Right renal cortex interstitium (tissue), 3 donors: ENCODE data around the gene RAPGEF4. TPM values are rescaled to one million over a fixed set of nuclear protein-coding genes. Genes with fewer than 3 reads are reported as not detected.

Experiments used
- DNase-seq, 3 donors: peaks; one replicate each; pipeline ENCODE4 v3.0.0-alpha.2; 2013; ENCODE audit warnings: low read depth in 3 of 3, low spot score in 2 of 3
- polyA plus RNA-seq, 3 donors: library from polyadenylated mRNA; unstranded; fragments of 120-200 nt; gene quantifications; one replicate each; pipeline ENCODE4 v1.2.1, GENCODE V29; 2013; ENCODE audit not compliant: insufficient read length in 3 of 3

RAPGEF4 gene
- polyA plus RNA-seq, result 10 to 100 TPM; 11.0 to 11.2 (median 11.2) TPM

DNA sequence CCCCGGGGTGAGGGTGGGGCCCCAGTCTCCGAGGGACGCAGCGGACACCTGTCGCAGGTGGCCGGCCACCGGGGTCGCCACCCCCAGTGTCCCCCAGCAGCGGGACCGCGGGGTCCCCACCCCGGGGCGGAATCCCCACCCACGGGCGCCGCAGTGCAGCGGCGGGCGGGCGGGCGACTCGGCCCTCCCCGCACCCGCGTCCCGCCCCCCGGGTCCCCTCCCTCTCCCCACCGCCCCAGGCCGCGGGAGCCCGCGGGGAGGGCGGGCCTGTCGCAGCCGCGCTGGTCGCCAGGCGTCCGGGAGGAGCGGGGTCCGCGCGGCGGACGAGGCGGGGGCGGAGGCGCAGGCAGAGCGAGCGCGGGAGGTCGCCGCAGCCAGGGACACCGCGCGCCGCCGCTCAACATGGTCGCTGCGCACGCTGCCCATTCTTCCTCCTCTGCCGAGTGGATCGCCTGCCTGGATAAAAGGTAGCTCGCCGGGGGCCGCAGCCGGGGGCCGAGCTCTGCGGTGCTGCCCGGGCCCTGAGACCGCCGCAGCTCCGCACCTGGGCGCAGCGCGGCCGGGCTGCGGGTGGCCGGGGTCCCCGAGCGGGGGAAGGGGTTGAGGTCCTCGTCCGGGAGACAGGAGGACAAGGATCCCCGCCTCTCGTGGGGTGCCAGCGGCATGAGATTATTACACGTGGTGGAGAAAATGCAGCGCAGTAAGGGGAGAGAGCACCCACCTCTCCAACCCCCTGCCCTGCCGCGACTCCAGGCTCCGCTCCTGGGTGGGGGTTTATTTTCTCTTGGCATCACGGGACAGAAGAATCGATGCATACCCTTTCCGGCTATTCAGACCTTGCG is at the start of gene RAPGEF4:
TSS of gene RAPGEF4 (plus strand) at position 264 of the 842 bp plus-strand sequence. CDS start at position 403, 139 bp downstream.
- no peak for DNase-seq

DNA sequence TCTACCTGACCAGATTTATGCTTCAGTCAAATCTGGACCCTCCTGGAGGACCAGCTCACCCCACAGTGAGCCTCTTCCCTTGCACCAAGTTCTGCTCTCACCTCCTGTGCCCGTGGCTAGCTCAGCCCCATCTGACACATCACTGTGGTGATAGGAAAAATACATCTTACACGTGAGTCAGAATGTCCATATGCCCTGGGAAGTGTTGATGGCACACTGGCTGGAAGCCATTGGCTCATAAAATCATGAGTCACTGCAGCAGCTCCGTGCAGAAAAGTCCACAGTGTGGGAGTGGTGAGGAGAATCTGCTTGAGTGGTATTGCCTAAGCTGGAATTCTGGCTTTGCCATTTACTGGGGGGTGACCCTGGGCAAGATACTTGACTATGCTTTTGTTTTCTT is 42.6 kb upstream of the RAPGEF4 start:
- DNase-seq, result no peak

DNA sequence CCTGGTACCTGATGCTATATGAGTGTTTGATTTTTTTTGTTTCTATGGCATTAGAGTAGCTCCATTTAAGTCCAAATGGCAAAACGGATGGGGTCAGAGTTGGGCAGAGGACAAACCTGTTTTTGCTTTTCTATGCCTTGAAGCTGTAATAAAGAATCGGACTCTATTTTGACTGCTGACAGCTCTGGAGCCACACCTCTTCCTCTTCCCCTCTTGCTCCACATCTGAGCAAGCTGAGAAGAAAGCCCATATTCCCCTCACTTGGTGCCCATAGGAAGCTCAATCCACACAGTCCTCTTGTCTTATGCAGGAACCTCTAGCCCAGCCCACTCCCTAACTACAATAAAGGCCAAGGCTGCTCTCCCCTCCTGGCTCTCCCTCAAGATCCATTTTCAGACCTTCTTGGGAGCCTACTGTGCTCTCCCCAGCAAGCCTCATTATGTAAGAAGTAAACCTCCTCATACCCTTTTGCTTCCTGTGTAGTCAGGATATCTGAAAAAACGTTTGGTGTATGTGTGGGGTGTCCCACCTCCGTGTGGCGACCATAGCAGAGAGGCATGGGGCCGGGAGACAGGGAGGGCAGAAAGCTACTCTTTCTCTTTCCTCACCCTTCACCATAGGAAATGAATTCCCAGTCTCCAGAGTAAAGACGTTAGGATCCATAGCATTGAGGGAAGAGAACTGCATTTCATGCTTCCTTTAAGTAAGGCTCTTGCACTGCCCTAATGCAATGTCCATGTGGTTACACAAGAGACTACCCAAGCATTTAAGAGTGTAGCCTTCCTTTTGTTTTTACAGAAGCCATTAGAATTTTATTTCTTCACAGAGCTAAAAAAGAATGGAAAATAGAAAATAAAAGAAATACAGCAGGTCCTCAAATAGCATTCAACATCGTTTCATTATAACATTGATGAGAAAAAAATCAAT is 41.9 kb upstream of the RAPGEF4 start:
- no peak for DNase-seq

DNA sequence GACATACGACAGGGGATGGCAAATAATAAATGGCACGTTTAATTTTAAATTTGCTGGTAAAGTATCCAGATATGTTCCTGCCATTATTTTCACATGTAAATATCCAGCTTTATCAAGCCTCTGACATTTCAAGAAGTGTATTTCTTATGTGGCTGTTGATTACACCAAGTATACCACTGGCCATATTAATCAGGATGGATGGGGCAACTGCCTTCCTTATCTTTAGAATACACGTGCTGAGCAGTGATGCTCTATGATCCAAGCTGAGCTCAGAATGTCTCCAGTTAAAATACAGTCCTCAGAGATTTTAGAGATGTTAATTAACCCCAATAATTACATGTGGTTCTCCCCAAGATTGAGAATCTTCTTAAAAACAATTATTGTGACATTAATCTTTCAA is 38.3 kb upstream of the RAPGEF4 start:
- no peak for DNase-seq

DNA sequence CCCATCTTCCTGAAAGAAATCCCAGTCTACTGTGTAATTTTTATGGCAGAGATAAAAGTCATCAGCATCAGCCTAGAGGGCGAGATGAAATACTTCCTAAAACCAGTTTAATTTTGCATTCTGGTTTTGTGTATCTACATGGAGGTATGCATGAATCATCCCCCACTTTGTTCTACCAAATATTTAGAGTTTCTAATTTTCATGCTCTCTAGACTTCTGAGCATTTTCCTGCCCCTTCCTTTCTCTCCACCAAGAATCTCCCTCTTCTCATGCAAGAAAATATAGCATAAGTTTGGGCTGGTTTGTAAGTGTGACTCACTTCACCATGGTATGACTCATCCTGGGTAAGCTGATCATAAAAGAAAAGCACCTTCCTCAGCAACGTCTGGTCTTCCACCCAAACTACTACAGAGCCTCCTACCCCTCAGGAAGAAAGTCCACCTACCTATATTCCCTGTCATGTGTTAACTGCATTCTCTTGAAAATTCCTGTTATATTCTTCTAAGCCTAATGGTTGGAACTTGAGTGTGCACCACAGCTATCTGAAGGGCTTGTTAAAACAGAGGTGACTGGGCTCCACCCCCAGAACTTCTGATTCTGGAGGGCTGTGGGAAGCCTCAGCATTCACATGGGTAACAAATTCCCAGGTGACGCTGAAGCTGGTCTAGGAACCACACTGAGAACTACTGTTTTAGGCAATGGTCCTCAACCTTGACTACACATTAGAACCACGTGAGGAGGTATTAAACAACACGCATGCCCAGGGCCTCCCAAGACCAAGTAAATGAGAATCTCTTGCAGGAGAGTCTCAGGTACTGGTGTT is 37.4 kb upstream of the RAPGEF4 start:
- DNase-seq, result no peak

DNA sequence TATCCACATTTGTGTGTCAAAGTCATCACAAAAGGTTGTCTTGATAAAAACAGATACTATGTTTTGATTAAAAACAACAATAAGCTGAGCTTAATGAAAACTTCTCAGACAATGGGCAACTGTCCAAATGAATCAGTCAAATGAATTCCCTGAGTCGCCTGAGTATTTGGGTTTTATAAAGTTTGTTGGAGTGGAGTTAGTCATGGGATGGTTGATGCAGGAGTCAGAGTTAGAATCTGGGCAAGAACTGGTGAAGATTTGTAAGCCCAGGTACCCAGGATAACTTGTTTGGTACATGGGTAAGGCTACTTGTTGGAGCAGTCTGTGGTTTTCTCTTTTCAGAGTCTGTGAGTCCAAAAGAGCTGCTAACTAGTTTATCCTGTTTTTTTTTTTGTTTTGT is 34.4 kb upstream of the RAPGEF4 start:
- DNase-seq, result no peak

DNA sequence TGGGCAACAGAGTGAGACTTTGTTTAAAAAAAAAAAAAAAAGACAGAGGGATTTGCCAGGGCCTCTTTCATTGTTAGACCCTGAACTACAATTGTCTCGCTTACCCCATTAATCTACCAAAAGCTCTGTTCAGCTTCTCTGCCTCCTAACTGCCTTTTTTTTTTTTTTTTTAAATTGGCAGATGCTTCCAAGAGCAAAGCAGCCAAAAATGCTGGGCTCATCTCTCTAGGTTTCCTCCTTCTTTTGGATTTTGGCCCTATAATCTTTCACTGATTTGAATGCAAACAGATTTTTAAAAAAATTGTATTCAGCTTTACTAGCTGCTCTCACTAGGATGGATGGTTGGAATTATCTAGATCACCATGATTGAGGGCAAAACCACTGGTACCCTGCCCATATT is 33.2 kb upstream of the RAPGEF4 start:
- no peak for DNase-seq

DNA sequence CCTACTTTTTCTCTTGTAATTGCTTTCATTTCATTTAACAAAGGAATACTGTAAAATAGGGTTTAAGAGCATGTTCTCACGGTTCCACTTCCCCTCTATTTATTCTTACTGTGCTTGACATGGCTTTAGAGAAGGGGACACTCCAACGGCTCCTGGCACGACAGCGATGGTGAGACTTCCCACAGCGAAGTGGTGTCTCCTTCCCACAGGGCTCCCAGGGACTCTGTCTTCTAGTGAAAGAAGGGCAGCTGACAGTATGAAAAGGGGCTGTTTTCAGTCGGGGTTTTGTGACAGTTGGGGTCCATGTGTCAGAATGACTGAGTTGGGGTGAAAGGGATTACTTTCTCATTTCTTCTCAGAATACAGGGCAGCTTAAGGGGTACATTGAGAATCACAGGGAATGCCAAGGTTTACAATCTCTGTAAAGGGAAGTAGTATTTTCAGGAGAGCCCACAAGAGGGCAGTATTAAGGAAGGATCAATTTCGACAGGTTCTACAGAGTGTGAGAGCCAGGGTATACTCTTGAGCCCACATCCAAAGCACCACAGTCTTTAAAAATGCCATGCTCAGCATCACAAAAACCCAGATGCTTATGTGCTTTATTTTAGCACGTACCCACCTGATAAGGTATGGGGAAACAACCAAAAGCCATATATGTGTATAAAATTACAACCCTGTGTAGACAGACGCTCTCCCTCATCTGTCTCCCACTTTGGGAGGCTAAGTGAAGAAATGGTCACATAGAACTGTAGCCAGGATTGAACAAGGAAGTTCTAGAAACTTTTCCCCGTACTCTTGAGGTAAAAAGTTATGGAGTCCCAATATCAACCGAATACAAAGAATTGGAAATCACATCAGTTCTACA is 31.3 kb upstream of the RAPGEF4 start:
- DNase-seq, result no peak

DNA sequence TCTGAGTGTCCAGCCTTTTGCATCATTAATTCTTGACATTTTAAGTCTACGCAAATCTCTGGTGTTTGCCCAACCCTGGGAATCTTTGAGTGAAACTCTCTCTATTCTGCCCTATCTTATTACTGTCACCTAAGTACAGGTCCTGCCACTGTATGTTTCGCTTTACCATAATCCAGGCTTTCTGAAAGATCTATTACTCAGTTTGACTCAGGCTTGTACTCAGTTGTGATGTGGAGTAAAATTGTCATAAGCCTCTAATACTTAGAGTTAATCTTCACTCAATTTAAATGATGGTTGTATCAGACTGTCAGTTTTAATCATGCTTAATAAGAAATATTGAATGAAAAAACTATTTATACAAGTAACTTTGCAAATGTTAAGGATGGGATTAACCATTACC is 30.3 kb upstream of the RAPGEF4 start:
- no peak for DNase-seq

DNA sequence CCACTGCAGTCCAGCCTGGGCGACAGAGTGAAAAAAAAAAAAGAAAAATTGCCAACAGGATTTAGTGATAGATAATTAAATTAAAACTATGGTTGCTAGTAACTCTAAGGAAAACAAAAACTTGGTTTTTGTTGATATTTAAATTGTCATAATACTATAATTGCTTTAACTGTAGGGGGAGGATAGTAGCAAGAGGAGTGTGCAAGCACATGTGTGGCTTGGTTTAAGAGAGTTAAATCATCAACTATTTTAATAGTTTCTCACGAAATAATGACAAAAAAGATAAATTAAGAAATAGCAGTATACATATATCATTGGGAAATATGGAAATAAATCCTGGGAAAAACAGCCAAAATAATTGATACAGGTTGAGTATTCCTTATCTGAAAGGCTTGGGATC is 27.4 kb upstream of the RAPGEF4 start:
- DNase-seq, result no peak

DNA sequence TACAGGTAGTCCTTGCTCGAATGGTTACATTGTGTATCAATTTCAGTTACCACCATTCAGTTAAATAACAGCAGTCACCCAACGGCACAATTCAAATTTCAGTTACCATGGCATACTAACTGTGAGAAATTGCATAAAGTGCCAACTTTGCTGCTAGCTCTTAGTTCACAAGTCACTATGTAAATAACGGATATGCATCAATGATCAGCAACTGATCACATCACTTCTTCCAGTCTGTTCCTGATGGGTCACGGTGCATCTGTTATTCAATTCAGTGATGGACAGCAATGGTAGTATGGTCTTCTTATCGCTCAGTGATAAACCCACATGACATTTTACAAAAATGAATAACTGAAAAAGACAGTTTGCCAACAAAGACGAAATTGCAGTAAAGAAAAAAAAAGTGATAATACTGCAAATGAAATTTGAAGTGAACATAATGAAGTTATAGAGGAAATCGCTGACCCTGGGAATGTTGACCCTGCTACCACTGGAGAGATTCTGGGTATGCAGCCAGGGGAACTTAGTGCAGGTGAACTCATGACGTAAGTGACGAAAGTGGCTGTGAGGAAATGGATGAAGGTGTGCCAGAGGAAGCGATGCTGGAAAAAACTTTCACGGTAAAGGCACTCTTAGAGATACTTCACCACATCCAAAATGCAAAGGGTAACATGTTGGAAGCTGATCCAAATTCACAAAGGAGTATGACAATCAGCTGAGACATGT is 25.9 kb upstream of the RAPGEF4 start:
- no peak for DNase-seq

DNA sequence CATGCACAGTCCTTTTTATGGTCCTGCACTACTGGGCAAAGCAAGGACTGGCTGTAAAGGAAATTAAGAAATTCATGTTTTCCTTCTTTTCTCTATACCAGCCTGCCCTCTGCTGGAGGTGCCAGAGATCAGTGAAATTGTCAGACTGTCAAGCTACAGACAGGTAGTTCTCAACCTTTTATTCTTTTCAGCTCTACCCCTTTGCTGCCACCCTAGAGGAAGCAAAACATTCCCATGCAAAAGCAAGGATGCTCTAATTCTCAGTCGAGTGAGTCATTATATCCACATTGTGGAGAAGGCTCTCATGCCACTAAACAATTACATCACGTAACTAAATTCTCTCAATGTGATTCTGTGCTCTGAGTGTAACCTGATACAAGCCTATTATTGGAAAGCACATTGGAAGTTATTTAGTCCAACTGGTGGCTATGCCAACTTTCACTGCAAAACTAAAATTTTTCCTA is 25.0 kb upstream of the RAPGEF4 start:
- DNase-seq, result peak in 2 of 3 donors; percentile 21 to 30

DNA sequence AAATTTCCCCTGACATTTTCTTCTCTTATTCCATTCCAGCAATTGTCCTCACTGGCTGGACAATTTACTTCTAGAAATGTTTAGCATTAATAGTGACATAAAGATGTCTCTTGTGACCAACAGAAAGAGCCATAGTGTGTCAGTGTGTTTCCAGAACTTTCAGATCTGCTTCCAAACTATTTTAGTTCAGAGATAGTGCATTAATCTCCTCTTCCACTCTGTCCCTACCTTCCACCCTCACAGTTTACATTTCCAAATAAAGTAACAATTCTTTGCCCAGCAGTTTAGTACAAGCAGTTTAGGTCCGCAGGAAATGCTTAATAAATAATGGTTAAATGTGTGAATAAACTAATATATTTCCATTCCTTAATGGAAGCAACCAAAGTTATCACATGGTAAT is 24.5 kb upstream of the RAPGEF4 start:
- no peak for DNase-seq

DNA sequence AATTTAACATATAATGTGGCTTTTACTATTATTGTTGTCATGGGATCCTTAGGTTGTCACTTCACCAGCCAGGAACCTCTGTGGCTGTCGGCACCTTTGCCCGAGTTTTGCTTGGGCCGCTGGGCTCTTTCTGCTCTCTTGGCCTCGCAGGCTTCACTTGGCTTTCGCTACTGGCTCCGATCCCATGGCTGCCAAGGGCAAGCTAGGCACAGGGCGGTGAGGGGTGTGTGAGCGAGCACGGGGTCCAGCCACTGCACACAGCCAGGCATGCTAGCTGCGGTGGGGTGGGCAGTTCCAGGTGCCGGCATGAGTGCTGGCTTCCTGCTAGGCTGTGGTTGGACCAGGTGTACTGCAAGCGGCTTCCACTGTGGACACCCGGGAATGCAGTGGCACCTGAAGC is 23.4 kb upstream of the RAPGEF4 start:
- no peak for DNase-seq

DNA sequence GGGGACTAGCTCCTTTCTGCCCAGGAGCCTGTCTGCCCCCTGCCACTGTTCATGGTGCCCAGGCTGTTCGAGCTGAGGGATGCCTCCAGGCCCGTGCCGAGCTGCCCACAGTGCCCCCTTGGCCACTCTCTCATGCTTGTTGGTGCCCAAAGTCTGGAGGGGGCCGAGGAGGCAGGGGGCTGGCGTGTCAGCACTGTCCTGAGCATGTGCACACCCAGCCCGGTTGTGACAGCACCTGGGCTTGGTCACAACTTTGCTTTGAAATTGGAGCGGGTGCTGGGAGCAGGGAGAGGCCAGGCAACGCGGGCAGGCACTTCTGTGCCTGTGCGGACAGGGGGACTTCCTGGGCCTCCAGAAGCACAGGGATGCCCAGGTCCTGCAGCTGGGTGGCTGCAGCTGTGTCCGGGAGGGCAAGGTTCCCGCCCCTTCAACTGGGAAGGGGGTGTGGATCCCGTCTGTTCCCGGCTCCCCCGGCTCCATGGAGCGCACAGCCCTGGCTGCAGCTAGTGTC is 22.2 kb upstream of the RAPGEF4 start:
- no peak for DNase-seq

DNA sequence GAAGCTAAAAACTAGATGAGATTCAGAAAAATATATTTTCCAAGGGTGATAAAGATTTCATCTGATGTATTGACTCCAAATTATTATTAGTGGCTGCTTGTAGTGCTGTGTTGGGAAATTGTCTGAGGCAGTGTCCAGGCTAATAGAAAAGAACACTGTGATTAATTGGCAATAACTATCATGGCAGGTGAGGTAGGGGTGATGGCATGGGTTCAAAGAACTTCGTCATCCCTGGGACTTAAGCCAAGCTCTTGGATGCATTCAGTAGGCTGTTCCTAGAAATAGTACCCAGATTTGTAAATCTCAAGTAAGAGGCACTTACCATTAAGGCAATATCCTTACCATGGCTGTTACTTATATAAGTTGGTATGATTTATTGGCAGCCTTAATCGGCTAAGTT is 13.2 kb upstream of the RAPGEF4 start:
- DNase-seq, result no peak

DNA sequence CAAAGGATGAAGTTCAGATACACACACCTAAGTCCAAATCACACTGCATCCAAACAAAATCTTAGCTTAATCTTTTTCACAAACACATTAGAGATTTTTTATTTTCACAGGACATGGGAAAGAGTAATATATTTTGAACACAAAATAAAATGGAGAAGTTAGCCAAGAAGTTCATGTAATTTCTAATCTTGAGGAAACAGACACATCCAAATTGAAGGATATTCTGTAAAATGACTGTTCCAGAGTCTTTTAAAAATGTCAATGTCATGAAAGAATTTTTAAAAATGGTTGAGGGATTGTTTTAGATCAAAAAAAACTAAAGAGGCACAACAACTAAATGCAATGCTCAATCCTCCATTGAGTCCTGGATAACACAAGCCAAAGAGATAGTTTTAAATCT is 12.4 kb upstream of the RAPGEF4 start:
- no peak for DNase-seq

DNA sequence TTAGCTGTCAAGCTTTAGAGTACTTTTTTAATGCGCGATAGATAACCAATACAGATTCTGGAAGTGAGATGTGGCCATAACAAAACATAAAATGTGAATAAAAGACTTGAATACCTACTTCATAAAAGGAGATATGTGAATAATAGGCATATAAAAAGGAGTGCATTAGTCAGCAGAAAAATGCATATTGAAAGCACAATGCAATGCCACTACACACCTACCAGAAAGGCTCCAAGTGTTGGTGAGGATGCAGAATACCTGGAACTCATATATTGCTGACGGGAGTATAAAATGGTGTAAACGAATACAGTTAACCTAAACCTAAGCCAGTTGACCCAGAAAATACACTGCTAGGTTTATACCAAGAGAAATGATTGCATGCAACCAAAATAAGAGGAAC is 10.9 kb upstream of the RAPGEF4 start:
- no peak for DNase-seq

DNA sequence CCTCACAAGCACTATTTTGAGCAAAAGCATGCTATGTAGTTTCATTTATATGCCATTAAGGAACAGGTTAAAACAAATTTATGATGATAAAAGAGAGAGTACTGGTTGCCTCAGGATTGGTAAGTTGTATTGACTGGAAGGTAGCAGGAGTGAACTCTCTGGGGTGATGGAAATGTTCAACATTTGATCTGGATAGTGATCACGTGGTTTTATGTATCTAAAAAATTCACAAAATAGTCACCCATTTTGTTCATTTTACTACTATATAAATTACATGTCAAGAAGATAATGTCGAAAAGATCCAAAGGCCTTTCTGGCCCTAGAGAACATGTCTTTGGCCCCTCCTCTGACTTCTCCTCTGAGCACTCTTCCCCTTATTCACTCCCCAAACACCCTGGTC is 10.4 kb upstream of the RAPGEF4 start:
- no peak for DNase-seq
